ENCODE measurements around the gene GK.
"Not testable (repeated sequence)": the region's sequence is repeated elsewhere in the genome, so short reads cannot be mapped to it uniquely, and the experiment has no call there.

The GK gene

DNA sequence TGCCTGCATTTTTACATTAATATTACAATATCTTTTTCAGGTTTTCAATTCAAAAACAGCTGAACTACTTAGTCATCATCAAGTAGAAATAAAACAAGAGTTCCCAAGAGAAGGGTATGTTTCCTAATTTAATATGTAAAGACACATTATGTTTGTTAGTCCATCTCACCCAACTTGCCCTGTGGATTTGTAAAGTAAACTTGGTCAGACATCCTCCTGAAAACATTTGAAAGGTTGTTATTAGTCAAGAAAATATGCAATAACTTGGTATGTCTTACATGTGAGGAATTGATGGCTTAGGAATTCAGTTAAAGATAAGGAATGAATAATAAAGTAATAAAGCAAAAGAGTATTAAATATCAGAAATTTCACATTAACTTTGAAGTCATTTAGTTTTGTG is 12.2 kb downstream of the GK start:
- TF ChIP-seq, protein P1, sequence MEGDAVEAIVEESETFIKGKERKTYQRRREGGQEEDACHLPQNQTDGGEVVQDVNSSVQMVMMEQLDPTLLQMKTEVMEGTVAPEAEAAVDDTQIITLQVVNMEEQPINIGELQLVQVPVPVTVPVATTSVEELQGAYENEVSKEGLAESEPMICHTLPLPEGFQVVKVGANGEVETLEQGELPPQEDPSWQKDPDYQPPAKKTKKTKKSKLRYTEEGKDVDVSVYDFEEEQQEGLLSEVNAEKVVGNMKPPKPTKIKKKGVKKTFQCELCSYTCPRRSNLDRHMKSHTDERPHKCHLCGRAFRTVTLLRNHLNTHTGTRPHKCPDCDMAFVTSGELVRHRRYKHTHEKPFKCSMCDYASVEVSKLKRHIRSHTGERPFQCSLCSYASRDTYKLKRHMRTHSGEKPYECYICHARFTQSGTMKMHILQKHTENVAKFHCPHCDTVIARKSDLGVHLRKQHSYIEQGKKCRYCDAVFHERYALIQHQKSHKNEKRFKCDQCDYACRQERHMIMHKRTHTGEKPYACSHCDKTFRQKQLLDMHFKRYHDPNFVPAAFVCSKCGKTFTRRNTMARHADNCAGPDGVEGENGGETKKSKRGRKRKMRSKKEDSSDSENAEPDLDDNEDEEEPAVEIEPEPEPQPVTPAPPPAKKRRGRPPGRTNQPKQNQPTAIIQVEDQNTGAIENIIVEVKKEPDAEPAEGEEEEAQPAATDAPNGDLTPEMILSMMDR (IDR thresholded peaks at IDR 0.05; ENCODE audit: low read depth, low read length, missing control alignments), result no peak
- no peak overlapping the region for H3K4me3 ChIP-seq (ENCODE audit: low read depth, low read length)
- no peak for DNase-seq (ENCODE audit: low read depth)

- no peak for DNase-seq (ENCODE audit: low read depth)
- no peak overlapping the region for H3K4me3 ChIP-seq (ENCODE audit: low read depth, low read length)
- TF ChIP-seq, protein P1 (IDR thresholded peaks at IDR 0.05; ENCODE audit: low read depth, low read length, missing control alignments), result no peak
Observed at GRCh38 chrX:30666094-30666493, 12.9 kb downstream of the GK start.

DNA sequence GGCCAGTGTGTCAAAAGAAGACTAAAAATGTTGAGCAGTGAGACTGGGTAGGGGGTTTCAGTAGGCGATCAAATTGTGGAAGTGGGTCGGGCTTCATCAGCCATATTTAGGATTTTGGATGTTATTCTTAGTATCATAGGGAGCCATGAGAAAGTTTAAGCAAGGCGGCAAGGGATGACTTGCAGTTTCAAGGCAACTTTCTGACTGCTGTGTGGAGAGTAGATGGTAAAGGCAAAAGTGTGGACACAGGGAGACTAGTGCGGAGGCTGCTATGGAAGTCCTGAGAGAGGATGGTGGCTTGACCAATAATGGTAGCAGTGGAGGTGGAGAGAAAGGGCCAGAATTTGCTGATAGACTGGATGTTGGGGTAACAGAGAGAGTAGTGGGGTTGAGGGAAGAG is 15.4 kb downstream of the GK start:
- H3K4me3 ChIP-seq (ENCODE audit: low read depth, low read length), result no peak overlapping the region
- TF ChIP-seq, protein P1 (IDR thresholded peaks at IDR 0.05; ENCODE audit: low read depth, low read length, missing control alignments), result no peak
- no peak for DNase-seq (ENCODE audit: low read depth)

- H3K4me3 ChIP-seq (ENCODE audit: low read depth, low read length); DNase-seq (ENCODE audit: low read depth): not testable (repeated sequence)
Observed at GRCh38 chrX:30671189-30671588, 18.0 kb downstream of the GK start.

DNA sequence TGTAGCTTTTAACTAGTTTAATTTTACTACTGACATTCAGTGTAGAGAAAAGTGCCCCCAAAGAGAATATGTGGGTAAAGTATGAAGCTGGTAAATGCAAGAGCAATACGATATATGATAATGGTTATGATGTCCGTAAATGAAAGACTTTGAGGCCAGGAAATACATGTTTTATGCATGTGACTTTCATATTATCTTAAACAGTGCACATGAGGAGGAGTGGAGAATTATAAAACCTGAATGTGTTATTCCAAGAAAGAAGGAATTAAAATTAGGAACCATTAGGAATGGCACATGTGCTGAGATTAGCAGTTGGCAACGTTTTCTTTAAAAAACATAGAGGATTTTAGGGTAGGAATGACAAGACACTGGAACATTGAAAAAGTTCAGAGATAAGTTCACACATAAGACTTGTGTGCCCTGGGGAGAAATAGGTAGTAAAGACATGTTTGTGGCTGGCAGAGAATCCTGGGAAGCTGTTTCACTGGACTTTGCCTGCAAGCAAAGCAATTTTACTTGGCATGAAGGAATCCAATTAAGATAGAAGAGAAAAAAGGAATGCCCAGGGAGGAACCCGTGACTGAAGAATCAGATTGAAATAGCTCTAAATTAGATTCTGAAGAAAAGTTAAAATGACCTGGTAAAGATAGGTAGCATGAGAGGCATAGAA is 20.0 kb downstream of the GK start:
- no peak for DNase-seq (ENCODE audit: low read depth)

GRCh38 chrX:30673884-30674598 is 20.8 kb downstream of the GK start:
- TF ChIP-seq, protein P1 (IDR thresholded peaks at IDR 0.05; ENCODE audit: low read depth, low read length, missing control alignments), result no peak
- no peak for DNase-seq (ENCODE audit: low read depth)
- no peak overlapping the region for H3K4me3 ChIP-seq (ENCODE audit: low read depth, low read length)

More for the DNA sequence above, 20.0 kb downstream of the GK start:
- TF ChIP-seq, protein P1 (IDR thresholded peaks at IDR 0.05; ENCODE audit: low read depth, low read length, missing control alignments), result no peak
- no peak overlapping the region for H3K4me3 ChIP-seq (ENCODE audit: low read depth, low read length)

DNA sequence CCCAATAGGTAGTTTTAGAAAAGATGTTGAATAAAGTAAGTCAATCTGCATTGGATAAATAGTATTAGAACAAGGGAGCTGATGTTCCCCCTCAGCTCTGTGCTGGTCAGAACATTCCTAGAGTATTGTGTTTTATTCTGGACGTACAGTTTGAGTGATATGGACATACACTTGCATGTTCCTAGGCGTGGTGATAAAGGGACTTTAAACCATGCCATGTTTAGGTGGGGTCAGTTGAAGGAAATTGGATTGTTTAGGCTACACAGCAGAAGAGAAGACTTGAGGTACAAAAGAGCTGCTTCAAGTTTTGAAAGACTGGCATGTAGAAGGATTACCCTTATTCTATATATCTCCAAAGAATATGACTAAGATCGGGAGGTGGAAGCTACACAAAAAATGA is 21.6 kb downstream of the GK start:
- H3K4me3 ChIP-seq (ENCODE audit: low read depth, low read length), result no peak overlapping the region
- DNase-seq (ENCODE audit: low read depth), result no peak
- TF ChIP-seq, protein P1 (IDR thresholded peaks at IDR 0.05; ENCODE audit: low read depth, low read length, missing control alignments), result no peak

All from GM12864 (cell line).